ENCODE measurements around the gene NLRP5. TPM values are rescaled to one million over a fixed set of nuclear protein-coding genes. Genes with fewer than 3 reads are reported as not detected.

The NLRP5 gene
- total RNA-seq (2021; ENCODE audit: unreplicated experiment), result not detected
- not detected for polyA plus RNA-seq (2012; ENCODE audit: insufficient read length)
- Bru-seq, nascent RNA, result percentile 3 among the genes with signal in this experiment
- BruChase-seq, experiment 1, labeled RNA remaining after a 2-hour chase, result percentile 3 among the genes with signal in this experiment
- BruChase-seq, experiment 2, labeled RNA remaining after a 6-hour chase, result percentile 3 among the genes with signal in this experiment
- long read RNA-seq, result 0 reads

DNA sequence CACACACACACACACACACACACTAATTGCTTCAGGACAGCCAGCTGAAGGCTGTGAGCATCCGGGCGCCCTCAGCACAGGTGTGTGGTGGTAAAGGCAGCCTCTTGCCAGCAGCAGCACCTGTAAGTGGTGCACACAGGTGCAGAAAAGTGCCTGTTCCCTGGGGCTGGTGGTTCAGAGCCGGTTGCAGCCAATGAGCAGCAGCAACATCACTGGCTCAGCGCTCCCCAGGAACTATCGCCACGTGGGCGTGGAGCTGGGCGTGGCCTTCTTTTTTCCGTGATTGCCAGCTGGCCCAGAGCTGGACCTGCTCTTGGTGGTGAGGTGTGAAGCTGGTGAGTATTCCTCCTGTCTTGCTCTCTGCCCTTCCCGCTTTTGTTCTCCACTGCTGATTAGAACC is at the start of gene NLRP5:
NLRP5 (plus strand) TSS at position 289 of the 400 bp plus-strand sequence.
- in situ Hi-C loops (cut with HindIII; ENCODE audit: low pct_unique_long_range_greater_than_20kb, low sequenced_read_pairs) (no loop called here), intact Hi-C loops (cut with micrococcal nuclease; ENCODE audit: unreplicated experiment) (no loop called here)
- ChIA-PET POLR2A (no interaction called here), CTCF (no interaction called here)
- peak; percentile 56 for ATAC-seq
- H3K27ac ChIP-seq (ENCODE audit: low read length), result no peak within 1 kb of the TSS
- no peaks in the 10 kb centered on the region for H3K4me1 ChIP-seq (ENCODE audit: control insufficient read depth, insufficient read depth, low read length)
- no peaks in the 10 kb centered on the region for H3K9me3 ChIP-seq (ENCODE audit: control insufficient read depth, insufficient read depth, low read depth, low read length)
- DNase-seq (ENCODE audit: low read depth, low spot score), result no peak
- no peaks in the 10 kb centered on the region for H3K36me3 ChIP-seq (ENCODE audit: control insufficient read depth, insufficient read depth, low read length)
- BruUV-seq (replicated peaks), result no TSS peak
- H3K27me3 ChIP-seq (ENCODE audit: control insufficient read depth, insufficient read depth, low read length), result peaks cover 10% of the 10 kb centered on the region
- no peak for TF ChIP-seq REST (IDR thresholded peaks at IDR 0.05; ENCODE audit: insufficient read depth in 1 of 2, low read depth in 2 of 2, low read length in 1 of 2)
- H3K4me3 ChIP-seq (ENCODE audit: low read depth in 2 of 2, low read length in 2 of 2), result no peak within 1 kb of the TSS

- no TSS peak for BruUV-seq (replicated peaks)
- POLR2A ChIA-PET, result no interaction called here
Observed at GRCh38 chr19:55939206-55939605, 47.4 kb upstream of the NLRP5 start.

DNA sequence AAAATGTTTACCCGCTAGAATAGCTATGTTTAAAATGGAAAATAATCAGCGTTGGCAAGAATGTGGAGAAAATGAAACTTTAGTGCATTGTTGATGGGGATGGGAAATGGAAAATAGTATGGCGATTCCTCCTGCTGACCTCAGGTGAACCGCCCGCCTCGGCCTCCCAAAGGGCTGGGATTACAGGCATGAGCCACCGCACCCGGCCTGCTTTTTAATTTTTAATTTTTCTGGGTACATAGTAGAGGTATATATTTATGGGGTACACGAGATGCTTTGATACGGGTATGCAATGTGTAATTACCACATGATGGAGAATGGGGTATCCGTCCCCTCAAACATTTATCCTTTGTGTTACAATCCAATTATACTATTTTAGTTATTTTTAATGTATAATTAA is 46.3 kb upstream of the NLRP5 start:
- Histone ChIP-seq H3K27ac (ENCODE audit: low read length) (no peak overlapping the region), H3K4me3 (ENCODE audit: low read depth in 2 of 2, low read length in 2 of 2) (no peak overlapping the region), H3K27me3 (ENCODE audit: control insufficient read depth, insufficient read depth, low read length) (0 out of 2 replicates have a peak, but pooled peaks cover 5% of the 10 kb centered on the region), H3K4me1 (ENCODE audit: control insufficient read depth, insufficient read depth, low read length) (no peaks in the 10 kb centered on the region; the same call in 1 of the 2 replicates), H3K9me3 (ENCODE audit: control insufficient read depth, insufficient read depth, low read depth, low read length) (no peaks in the 10 kb centered on the region), H3K36me3 (ENCODE audit: control insufficient read depth, insufficient read depth, low read length) (no peaks in the 10 kb centered on the region)
- DNase-seq (ENCODE audit: low read depth, low spot score) (no peak), ATAC-seq (no peak)
- ChIA-PET POLR2A (no interaction called here), CTCF (no interaction called here)
- intact Hi-C loops (cut with micrococcal nuclease; ENCODE audit: unreplicated experiment) (no loop called here), in situ Hi-C loops (cut with HindIII; ENCODE audit: low pct_unique_long_range_greater_than_20kb, low sequenced_read_pairs) (no loop called here)
- TF ChIP-seq POLR2AphosphoS5 (IDR thresholded peaks at IDR 0.05; ENCODE audit: low read depth, low read length) (no peak), SIN3A (IDR thresholded peaks at IDR 0.05; ENCODE audit: borderline replicate concordance, insufficient read depth, low read depth, low read length) (no peak), REST (IDR thresholded peaks at IDR 0.05; ENCODE audit: insufficient read depth in 1 of 2, low read depth in 2 of 2, low read length in 1 of 2) (no peak)
- TF ChIP-seq, protein P1, sequence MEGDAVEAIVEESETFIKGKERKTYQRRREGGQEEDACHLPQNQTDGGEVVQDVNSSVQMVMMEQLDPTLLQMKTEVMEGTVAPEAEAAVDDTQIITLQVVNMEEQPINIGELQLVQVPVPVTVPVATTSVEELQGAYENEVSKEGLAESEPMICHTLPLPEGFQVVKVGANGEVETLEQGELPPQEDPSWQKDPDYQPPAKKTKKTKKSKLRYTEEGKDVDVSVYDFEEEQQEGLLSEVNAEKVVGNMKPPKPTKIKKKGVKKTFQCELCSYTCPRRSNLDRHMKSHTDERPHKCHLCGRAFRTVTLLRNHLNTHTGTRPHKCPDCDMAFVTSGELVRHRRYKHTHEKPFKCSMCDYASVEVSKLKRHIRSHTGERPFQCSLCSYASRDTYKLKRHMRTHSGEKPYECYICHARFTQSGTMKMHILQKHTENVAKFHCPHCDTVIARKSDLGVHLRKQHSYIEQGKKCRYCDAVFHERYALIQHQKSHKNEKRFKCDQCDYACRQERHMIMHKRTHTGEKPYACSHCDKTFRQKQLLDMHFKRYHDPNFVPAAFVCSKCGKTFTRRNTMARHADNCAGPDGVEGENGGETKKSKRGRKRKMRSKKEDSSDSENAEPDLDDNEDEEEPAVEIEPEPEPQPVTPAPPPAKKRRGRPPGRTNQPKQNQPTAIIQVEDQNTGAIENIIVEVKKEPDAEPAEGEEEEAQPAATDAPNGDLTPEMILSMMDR (IDR thresholded peaks at IDR 0.05), result no peak
- no TSS peak for BruUV-seq (replicated peaks)

More at GRCh38 chr19:55939206-55939605, 47.4 kb upstream of the NLRP5 start:
- ATAC-seq, result no peak
- Histone ChIP-seq H3K27ac (ENCODE audit: low read length) (no peak overlapping the region), H3K4me1 (ENCODE audit: control insufficient read depth, insufficient read depth, low read length) (no peaks in the 10 kb centered on the region; the same call in 1 of the 2 replicates), H3K36me3 (ENCODE audit: control insufficient read depth, insufficient read depth, low read length) (no peaks in the 10 kb centered on the region), H3K27me3 (ENCODE audit: control insufficient read depth, insufficient read depth, low read length) (0 out of 2 replicates have a peak, but pooled peaks cover 5% of the 10 kb centered on the region), H3K9me3 (ENCODE audit: control insufficient read depth, insufficient read depth, low read depth, low read length) (no peaks in the 10 kb centered on the region), H3K4me3 (ENCODE audit: low read depth in 2 of 2, low read length in 2 of 2) (no peak overlapping the region)
- intact Hi-C loops (cut with micrococcal nuclease; ENCODE audit: unreplicated experiment) (no loop called here), in situ Hi-C loops (cut with HindIII; ENCODE audit: low pct_unique_long_range_greater_than_20kb, low sequenced_read_pairs) (no loop called here)
- CTCF ChIA-PET, result no interaction called here
- TF ChIP-seq, protein P1 (IDR thresholded peaks at IDR 0.05), result no peak
- no peak for TF ChIP-seq TCF7L2 (IDR thresholded peaks at IDR 0.05; ENCODE audit: low read depth, low read length)
- no peak for DNase-seq (ENCODE audit: low read depth, low spot score)
